ENCODE measurements around the gene RAB43. TPM values are rescaled to one million over a fixed set of nuclear protein-coding genes. Genes with fewer than 3 reads are reported as not detected.

The RAB43 gene
- total RNA-seq, 2 experiments from 2014 or later = 10.4 to 12.5 TPM

GRCh38 chr3:129121016-129121791 is 400 bp downstream of the RAB43 start:
- POLR2A ChIA-PET = interaction anchor here (0.6 to 1.6 kb wide), 17 partner anchors 10 to 1222 kb away, joined by 3 to 8 read pairs (median 3); no protein-coding TSS in a partner anchor
- no peaks in the 10 kb centered on the region for H3K9me2 ChIP-seq (ENCODE audit: insufficient read depth, low read length)
- CTCF ChIA-PET (ENCODE audit: unreplicated experiment) = interaction anchor here (0.6 to 1.1 kb wide), 5 partner anchors 13 to 158 kb away, joined by 3 to 6 read pairs (median 4); no protein-coding TSS in a partner anchor
- peaks cover 24% of the 10 kb centered on the region; the same call in 1 of the 2 replicates for H3K36me3 ChIP-seq (ENCODE audit: insufficient read depth, low read length)
- peak overlapping the region; percentile 74 for H3K4me3 ChIP-seq (ENCODE audit: low read depth, low read length, poor library complexity, severe bottlenecking)
- H3K9me3 ChIP-seq (ENCODE audit: low read length) = no peaks in the 10 kb centered on the region
- peak overlapping the region; percentile 92 for H3K27ac ChIP-seq (ENCODE audit: low read depth, low read length, poor library complexity, severe bottlenecking)
- H4K20me1 ChIP-seq (ENCODE audit: insufficient read depth, low read length) = no peaks in the 10 kb centered on the region
- peak; percentile 64 for DNase-seq (ENCODE audit: low spot score)
- intact Hi-C loops (cut with micrococcal nuclease; ENCODE audit: unreplicated experiment) = loop anchor here (2.0 to 5.0 kb wide), 3 partner anchors 62 to 111 kb away; partner anchors contain the start of gene CNBP
- H3K4me2 ChIP-seq (ENCODE audit: low read length) = peak overlapping the region; percentile 95
- TF ChIP-seq EZH2phosphoT487 (IDR thresholded peaks at IDR 0.05; ENCODE audit: borderline replicate concordance, low read depth, low read length) (no peak), CTCF (conservative IDR thresholded peaks at IDR 0.05; ENCODE audit: low read length) (no peak)
- no TSS peak for BruUV-seq (replicated peaks)
- no peak overlapping the region; the same call in 1 of the 2 replicates for H2AFZ ChIP-seq (ENCODE audit: low read length)
- H3K79me2 ChIP-seq (ENCODE audit: insufficient read depth, low read depth, low read length) = peaks cover 31% of the 10 kb centered on the region
- H3K4me1 ChIP-seq (ENCODE audit: insufficient read depth, low read length, poor library complexity, severe bottlenecking) = peaks cover 61% of the 10 kb centered on the region

GRCh38 chr3:129120254-129121004 is 1.2 kb downstream of the RAB43 start:
- ChIA-PET POLR2A (interaction anchor here (0.8 to 2.0 kb wide), 5 partner anchors 11 to 126 kb away, joined by 4 to 6 read pairs (median 4); no protein-coding TSS in a partner anchor), CTCF (ENCODE audit: unreplicated experiment) (interaction anchor here (0.6 to 1.1 kb wide), 4 partner anchors 14 to 458 kb away, joined by 3 to 4 read pairs (median 3); no protein-coding TSS in a partner anchor)
- DNase-seq (ENCODE audit: low spot score) = peak; percentile 97
- Histone ChIP-seq H3K4me3 (ENCODE audit: low read depth, low read length, poor library complexity, severe bottlenecking) (peak overlapping the region; percentile 74), H3K4me1 (ENCODE audit: insufficient read depth, low read length, poor library complexity, severe bottlenecking) (peaks cover 65% of the 10 kb centered on the region), H3K4me2 (ENCODE audit: low read length) (peak overlapping the region; percentile 95), H4K20me1 (ENCODE audit: insufficient read depth, low read length) (no peaks in the 10 kb centered on the region), H2AFZ (ENCODE audit: low read length) (peak overlapping the region; percentile 45; the same call in 1 of the 2 replicates), H3K79me2 (ENCODE audit: insufficient read depth, low read depth, low read length) (peaks cover 31% of the 10 kb centered on the region), H3K9me3 (ENCODE audit: low read length) (no peaks in the 10 kb centered on the region), H3K27ac (ENCODE audit: low read depth, low read length, poor library complexity, severe bottlenecking) (peak overlapping the region; percentile 92), H3K36me3 (ENCODE audit: insufficient read depth, low read length) (peaks cover 22% of the 10 kb centered on the region; the same call in 1 of the 2 replicates), H3K9me2 (ENCODE audit: insufficient read depth, low read length) (no peaks in the 10 kb centered on the region)
- BruUV-seq (replicated peaks) = TSS peak; percentile 98
- no peak for TF ChIP-seq CTCF (conservative IDR thresholded peaks at IDR 0.05; ENCODE audit: low read length)
- no peak for TF ChIP-seq EZH2phosphoT487 (IDR thresholded peaks at IDR 0.05; ENCODE audit: borderline replicate concordance, low read depth, low read length)
- intact Hi-C loops (cut with micrococcal nuclease; ENCODE audit: unreplicated experiment) = loop anchor here (1.0 to 5.0 kb wide), 5 partner anchors 41 to 129 kb away; partner anchors contain the start of genes CNBP, COPG1 and ISY1
